HL-60 (cell line): ENCODE results near the gene ALKBH5.

Source experiments
- CTCF ChIP-seq: IDR thresholded peaks from one replicate; pipeline ENCODE4 v1.5.1; 2011; ENCODE audit warnings: low read length, control low read depth, inconsistent platforms; ENCODE audit not compliant: insufficient read depth
- GABPA ChIP-seq: IDR thresholded peaks from 2 replicates; pipeline ENCODE4 v1.6.1; 2012; ENCODE audit warnings: low read depth

- TF ChIP-seq GABPA: no peak
- no peak for TF ChIP-seq CTCF
These were observed 27.3 kb upstream of the ALKBH5 start for GRCh38 chr17:18156171-18156975.
